DMS53 (cell line): Measurements from ENCODE around the gene PRPH.

Experiments
- DNase-seq: peaks from one replicate; lab custom pipeline; 2025; lab: John Stamatoyannopoulos, UW

Gene PRPH

GRCh38 chr12:49346659-49347310, 51.8 kb downstream of the PRPH start, which contains the start of gene DNAJC22:
Gene DNAJC22, plus strand, starts transcription at chr12:49346888. Its CDS starts 1,985 bp downstream, at chr12:49348873.
- DNase-seq, result peak; percentile 81

GRCh38 chr12:49347311-49348193, 52.6 kb downstream of the PRPH start:
- peak; percentile 83 for DNase-seq
